Measurements from ENCODE around the gene IRX1.
A peak's percentile ranks its signal among the peaks of the same experiment; 100 is the strongest.

The IRX1 gene

DNA sequence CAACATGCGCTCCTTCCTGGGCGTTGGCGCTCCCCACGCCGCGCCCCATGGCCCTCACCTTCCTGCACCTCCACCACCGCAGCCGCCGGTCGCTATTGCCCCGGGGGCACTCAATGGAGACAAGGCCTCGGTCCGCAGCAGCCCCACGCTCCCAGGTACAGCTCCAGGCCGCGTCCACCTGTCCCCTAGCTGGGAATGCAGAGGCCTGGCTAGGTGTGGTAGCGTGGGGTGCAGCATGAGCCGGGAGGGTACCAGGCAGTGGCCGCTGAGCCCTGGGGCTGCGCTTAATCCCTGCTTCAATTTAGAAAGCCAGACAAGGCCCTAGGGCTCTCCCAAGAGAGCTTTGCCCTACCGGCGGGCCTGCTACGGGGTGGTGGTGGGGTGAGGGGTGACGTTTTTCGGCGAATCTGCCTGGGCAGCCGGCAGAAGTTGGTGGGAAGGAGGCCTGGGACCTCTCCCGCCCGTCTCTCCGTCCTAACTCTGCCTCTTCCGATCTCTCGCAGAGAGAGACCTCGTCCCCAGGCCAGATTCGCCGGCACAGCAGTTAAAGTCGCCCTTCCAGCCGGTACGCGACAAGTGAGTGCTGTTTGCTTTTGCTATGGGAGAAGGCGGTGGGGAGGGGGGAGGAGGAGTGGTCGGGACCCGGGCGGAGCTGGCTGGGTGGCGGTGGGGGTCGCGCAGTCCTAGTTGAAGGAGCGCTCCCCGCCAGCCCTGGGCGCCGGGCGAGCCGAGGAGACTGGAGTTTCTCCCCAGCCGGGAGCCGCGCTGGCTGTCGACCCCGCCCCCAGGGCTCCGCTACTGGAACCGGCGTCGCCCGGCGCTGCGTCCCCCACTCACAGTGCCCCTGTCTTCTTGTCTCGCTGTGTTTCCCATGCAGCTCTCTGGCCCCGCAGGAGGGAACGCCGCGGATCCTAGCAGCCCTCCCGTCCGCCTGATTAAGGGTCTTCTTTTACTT, 4.8 kb downstream of the IRX1 start:
- DNase-seq: peak; percentile 54

GRCh38 chr5:3601061-3601710, 5.6 kb downstream of the IRX1 start:
- peak; percentile 48 for DNase-seq

GRCh38 chr5:3601911-3602782, 6.5 kb downstream of the IRX1 start:
- peak; percentile 40 for DNase-seq

GRCh38 chr5:3602785-3603502, 7.3 kb downstream of the IRX1 start:
- peak; percentile 73 for DNase-seq

- peak; percentile 81 for DNase-seq
Observed at GRCh38 chr5:3604501-3604900, 8.9 kb downstream of the IRX1 start.

- DNase-seq: peak; percentile 15
Observed at GRCh38 chr5:3605298-3606010, 9.8 kb downstream of the IRX1 start.

DNA sequence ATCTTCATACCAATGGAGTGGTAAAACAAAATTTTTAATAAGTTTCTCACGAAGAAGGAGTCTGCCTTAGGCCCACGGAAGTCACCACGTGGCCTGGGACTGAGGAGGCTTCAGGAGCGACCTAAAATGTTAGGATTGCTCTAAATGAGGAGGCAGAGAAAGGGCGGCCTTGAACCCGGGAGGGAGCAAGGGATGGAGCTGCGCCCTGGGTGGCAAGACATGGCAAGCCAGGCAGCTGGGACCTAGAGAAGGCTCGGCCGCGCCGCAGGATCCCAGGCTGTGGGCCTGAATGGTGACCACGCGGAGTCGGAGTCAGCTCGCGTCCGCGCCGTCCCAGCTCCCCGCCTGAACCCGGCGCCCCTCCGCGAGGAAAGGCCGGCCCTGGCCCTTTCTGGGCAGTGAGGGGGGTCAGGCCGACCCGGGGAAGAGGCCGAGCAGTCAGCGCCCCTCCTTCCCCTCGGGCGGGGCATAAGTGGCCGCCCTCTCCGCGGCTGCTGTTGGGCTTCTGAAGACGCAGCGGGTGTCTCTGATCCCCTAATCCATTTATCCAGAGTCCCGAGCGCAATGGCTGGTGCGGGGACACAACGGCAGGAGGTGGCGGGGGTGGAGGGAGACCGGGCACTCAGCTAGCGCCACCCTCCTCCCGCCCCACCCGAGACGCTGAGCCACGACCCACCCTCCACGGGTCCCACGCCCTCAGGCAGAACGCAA, 10.6 kb downstream of the IRX1 start:
- DNase-seq: peak; percentile 14

GRCh38 chr5:3607541-3608181, 12.0 kb downstream of the IRX1 start:
- peak; percentile 47 for DNase-seq

DNA sequence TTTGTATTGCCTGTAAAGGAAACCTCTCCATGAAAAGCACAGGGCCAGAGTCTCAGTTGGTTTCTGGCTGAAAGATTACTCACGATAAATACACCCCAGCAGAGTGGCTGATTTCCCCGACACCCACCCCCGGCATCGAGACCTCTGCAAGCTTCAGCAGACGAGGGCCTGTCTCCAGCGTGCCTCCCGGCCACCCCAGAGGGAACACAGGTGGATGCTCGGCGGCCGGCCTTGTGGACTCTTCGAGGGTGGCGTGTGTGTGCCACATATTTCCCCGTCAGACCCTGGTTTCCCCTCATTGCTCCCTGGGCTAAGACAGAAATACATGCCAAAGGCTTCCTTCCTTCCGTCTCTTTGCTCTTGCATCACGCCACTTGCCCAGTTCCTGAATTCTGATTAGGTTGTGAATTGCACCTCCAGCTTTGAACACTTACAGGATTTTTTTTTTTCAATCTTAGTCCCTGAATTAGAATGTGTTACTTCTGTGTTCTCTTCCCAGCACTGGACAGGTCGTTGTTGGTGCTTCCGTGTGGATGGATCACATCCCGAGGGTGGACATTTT, 13.6 kb downstream of the IRX1 start:
- no peak for DNase-seq

- DNase-seq: peak; percentile 71
Observed at GRCh38 chr5:3612591-3613042, 17.0 kb downstream of the IRX1 start.

GRCh38 chr5:3613726-3614125, 18.1 kb downstream of the IRX1 start:
- no peak for DNase-seq

GRCh38 chr5:3615217-3615616, 19.6 kb downstream of the IRX1 start:
- DNase-seq: no peak

- DNase-seq: no peak
Observed at GRCh38 chr5:3615829-3616228, 20.2 kb downstream of the IRX1 start.

DNA sequence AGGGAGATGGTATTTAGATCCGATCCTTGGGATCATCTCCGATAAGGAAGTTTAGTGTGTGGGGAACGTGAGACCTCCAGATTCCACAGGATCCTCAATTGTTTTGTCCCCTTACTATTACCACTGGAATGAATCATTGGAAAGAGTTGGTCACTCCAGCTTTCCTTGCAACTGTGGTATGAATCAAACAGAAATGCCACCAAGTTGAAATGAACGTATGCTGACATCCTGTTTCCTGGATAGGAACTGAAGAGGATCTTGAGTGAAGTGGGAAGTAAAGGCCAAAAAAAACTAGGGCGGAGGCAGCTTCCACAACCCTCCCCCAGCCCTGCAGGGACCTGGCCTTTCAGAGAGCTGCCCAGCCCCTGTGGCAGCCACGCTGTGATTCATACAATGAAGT, 23.9 kb downstream of the IRX1 start:
- DNase-seq: no peak

DNA sequence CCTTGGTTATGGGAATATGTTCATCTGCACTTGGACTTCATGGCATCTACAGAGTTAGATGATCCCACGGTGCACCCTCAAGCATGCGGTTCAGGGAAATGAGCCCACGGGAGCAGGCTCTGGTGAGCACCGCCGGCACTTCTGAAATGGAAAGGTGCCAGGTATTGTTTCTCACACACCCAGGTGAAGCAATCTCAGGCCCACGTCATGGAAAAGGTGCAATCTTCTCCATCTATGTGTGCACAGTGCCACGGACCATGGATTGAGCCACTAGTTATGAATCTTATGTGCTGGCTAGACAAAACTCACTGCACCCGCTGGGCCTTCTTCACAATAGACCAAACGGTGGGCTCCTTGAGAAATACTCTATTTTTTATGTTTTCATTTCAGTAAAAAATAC, 27.3 kb downstream of the IRX1 start:
- no peak for DNase-seq

GRCh38 chr5:3625626-3626025, 30.0 kb downstream of the IRX1 start:
- DNase-seq: no peak

DNA sequence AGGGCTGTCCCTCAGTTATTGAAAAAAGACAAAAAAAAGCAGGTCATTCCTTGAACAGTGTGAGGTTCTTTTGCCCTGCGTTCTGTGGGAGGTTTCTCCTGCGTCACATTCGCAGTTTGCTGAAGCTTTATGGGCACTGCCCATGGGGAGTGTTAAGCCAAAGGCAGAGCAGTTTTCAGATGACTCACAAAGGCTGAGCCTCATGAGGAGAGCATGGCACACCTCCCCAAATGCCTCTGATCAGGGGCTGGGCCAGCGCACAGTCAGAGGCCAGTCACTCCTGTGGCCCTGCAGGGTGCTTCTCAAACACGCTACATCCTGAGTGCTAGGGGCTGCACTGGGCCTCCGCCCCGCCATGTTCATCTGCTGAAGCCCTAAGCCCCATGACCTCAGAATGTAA, 38.4 kb downstream of the IRX1 start:
- DNase-seq: no peak

GRCh38 chr5:3639175-3639574, 43.5 kb downstream of the IRX1 start:
- DNase-seq: no peak

DNA sequence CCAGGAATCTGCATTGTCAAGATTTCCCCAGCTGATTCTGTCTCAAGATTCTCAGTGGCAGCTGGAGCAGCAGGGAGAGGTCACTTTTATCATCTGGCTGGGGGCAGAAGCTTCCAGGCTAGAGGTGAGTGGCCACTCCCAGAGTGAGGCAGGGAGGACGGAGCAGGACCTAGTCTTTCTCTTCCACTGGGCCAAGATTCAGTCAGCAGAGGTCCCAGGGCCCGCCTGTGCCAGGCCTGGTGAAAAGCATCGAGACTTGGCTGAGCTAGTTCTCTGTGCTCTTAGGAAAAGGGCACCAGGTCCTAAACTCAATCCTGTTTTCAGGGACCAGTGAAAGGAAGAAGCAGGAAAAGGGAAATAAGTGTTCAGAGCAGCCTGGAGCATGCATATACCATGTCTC, 46.6 kb downstream of the IRX1 start:
- DNase-seq: no peak

GRCh38 chr5:3650320-3650719, 54.7 kb downstream of the IRX1 start:
- DNase-seq: no peak
